Mesenchymal stem cell (in vitro differentiated cells and primary cell): Measurements from ENCODE around the gene USP24.
A peak's percentile ranks its signal among the peaks of the same experiment; 100 is the strongest.
"Not testable (repeated sequence)": the region's sequence is repeated elsewhere in the genome, so short reads cannot be mapped to it uniquely, and the experiment has no call there.

Experiments
- DNase-seq: peaks from one replicate; pipeline ENCODE4 v3.0.0-alpha.2; 2013
- H2AFZ ChIP-seq: one replicate; pipeline ENCODE4 v1.6.1; 2013; ENCODE audit warnings: low read depth, mild to moderate bottlenecking, control low read depth, inconsistent platforms, low read length, moderate library complexity
- H2AK5ac ChIP-seq: 2 replicates; pipeline ENCODE4 v1.6.1; 2013; ENCODE audit warnings: low read length, moderate library complexity, mild to moderate bottlenecking, inconsistent platforms; ENCODE audit not compliant: severe bottlenecking
- H2BK120ac ChIP-seq: one replicate; pipeline ENCODE4 v1.6.1; 2013; ENCODE audit warnings: low read depth, mild to moderate bottlenecking, inconsistent platforms, low read length, moderate library complexity
- H2BK12ac ChIP-seq, 2 experiments: one replicate each; pipeline ENCODE4 v1.6.1; 2013; ENCODE audit warnings: inconsistent platforms in 2 of 2, low read length in 2 of 2, mild to moderate bottlenecking in 2 of 2, moderate library complexity in 2 of 2, control low read depth in 1 of 2
- H2BK15ac ChIP-seq: one replicate; pipeline ENCODE4 v1.6.1; 2013; ENCODE audit warnings: mild to moderate bottlenecking, low read depth, inconsistent platforms; ENCODE audit not compliant: poor library complexity, severe bottlenecking
- H2BK5ac ChIP-seq: 2 replicates; pipeline ENCODE4 v1.6.1; 2013; ENCODE audit warnings: low read depth, mild to moderate bottlenecking, low read length, control low read depth, inconsistent platforms; ENCODE audit not compliant: poor library complexity, severe bottlenecking
- H3K14ac ChIP-seq, 2 experiments: one replicate each; pipeline ENCODE4 v1.6.1; 2013; ENCODE audit warnings: inconsistent platforms in 2 of 2, low read length in 2 of 2, control low read depth in 1 of 2, mild to moderate bottlenecking in 1 of 2, moderate library complexity in 1 of 2
- H3K18ac ChIP-seq, 2 experiments: one replicate each; pipeline ENCODE4 v1.6.1; 2013; ENCODE audit warnings: inconsistent platforms in 2 of 2, low read length in 2 of 2, control low read depth in 1 of 2, low read depth in 1 of 2, mild to moderate bottlenecking in 1 of 2
- H3K23ac ChIP-seq, 2 experiments: one replicate each; pipeline ENCODE4 v1.6.1; 2013; ENCODE audit warnings: inconsistent platforms in 2 of 2, low read length in 2 of 2, mild to moderate bottlenecking in 2 of 2, moderate library complexity in 2 of 2, control low read depth in 1 of 2
- H3K27ac ChIP-seq: 2 replicates; pipeline ENCODE4 v1.5.1; 2013; ENCODE audit warnings: mild to moderate bottlenecking, moderate library complexity, low read length, control low read depth, inconsistent platforms; ENCODE audit not compliant: poor library complexity, severe bottlenecking
- H3K27me3 ChIP-seq, 2 experiments: 2 replicates each; pipeline versions ENCODE4 v1.6.1 to v1.7.0; 2013; ENCODE audit warnings: low read length in 2 of 2, mild to moderate bottlenecking in 2 of 2, moderate library complexity in 2 of 2, control low read depth in 1 of 2, inconsistent platforms in 1 of 2; ENCODE audit not compliant: control insufficient read depth in 1 of 2, insufficient read depth in 1 of 2
- H3K36me3 ChIP-seq, 2 experiments: 2 replicates each; pipeline versions ENCODE4 v1.6.1 to v1.7.0; 2013; ENCODE audit warnings: low read length in 2 of 2, control low read depth in 1 of 2, inconsistent platforms in 1 of 2, low read depth in 1 of 2, mild to moderate bottlenecking in 1 of 2; ENCODE audit not compliant: insufficient read depth in 2 of 2, control insufficient read depth in 1 of 2
- H3K4ac ChIP-seq, 2 experiments: one replicate each; pipeline ENCODE4 v1.6.1; 2013; ENCODE audit warnings: inconsistent platforms in 2 of 2, low read length in 2 of 2, mild to moderate bottlenecking in 2 of 2, moderate library complexity in 2 of 2, control low read depth in 1 of 2, low read depth in 1 of 2
- H3K4me1 ChIP-seq: 2 replicates; pipeline ENCODE4 v1.6.1; 2013; ENCODE audit warnings: low read depth, low read length, control low read depth; ENCODE audit not compliant: control insufficient read depth, insufficient read depth
- H3K4me2 ChIP-seq: 2 replicates; pipeline ENCODE4 v1.6.1; 2013; ENCODE audit warnings: low read length, mild to moderate bottlenecking, inconsistent platforms; ENCODE audit not compliant: poor library complexity, severe bottlenecking
- H3K4me3 ChIP-seq, 2 experiments: 2 replicates each; pipeline versions ENCODE4 v1.5.1 to v1.7.0; 2013; ENCODE audit warnings: low read length in 2 of 2, mild to moderate bottlenecking in 2 of 2, control low read depth in 1 of 2, low read depth in 1 of 2; ENCODE audit not compliant: insufficient read depth in 1 of 2
- H3K79me1 ChIP-seq: replicated peaks from 2 replicates; pipeline ENCODE4 v1.6.1; 2013; ENCODE audit warnings: mild to moderate bottlenecking, control low read depth, low read length, inconsistent platforms; ENCODE audit not compliant: poor library complexity, severe bottlenecking
- H3K9ac ChIP-seq: 2 replicates; pipeline ENCODE4 v1.7.0; 2013; ENCODE audit warnings: mild to moderate bottlenecking, low read length, moderate library complexity
- H3K9me3 ChIP-seq: 2 replicates; pipeline ENCODE4 v1.7.0; 2013; ENCODE audit warnings: mild to moderate bottlenecking, low read length; ENCODE audit not compliant: control insufficient read depth
- H4K8ac ChIP-seq: one replicate; pipeline ENCODE4 v1.6.1; 2013; ENCODE audit warnings: inconsistent platforms, mild to moderate bottlenecking, low read length, moderate library complexity
- H4K91ac ChIP-seq: one replicate; pipeline ENCODE4 v1.6.1; 2013; ENCODE audit warnings: mild to moderate bottlenecking, low read length, inconsistent platforms
- WGBS: methylation state at CpG from one replicate; pipeline ENCODE4 v1.1.7; 2013; ENCODE audit warnings: mixed read lengths; 5-methylcytosine and 5-hydroxymethylcytosine counted together

USP24 gene

GRCh38 chr1:55229726-55230125 lies 14.6 kb upstream of the USP24 start:
- 96% methylated on average over 4 of the region's 4 CpGs for WGBS
- not testable (repeated sequence) for H3K36me3 ChIP-seq, H2BK15ac ChIP-seq, H3K9me3 ChIP-seq, H3K23ac ChIP-seq, H3K4me3 ChIP-seq, H3K18ac ChIP-seq, H4K8ac ChIP-seq, H3K79me1 ChIP-seq, H3K9ac ChIP-seq, H3K4me2 ChIP-seq, H3K27ac ChIP-seq, H2AFZ ChIP-seq, H3K4me1 ChIP-seq, H3K14ac ChIP-seq, H4K91ac ChIP-seq, H3K27me3 ChIP-seq, H2BK5ac ChIP-seq, H2AK5ac ChIP-seq, DNase-seq, H3K4ac ChIP-seq, H2BK12ac ChIP-seq, H2BK120ac ChIP-seq

- H3K4me2 ChIP-seq, result no peak overlapping the region
- no peaks in the 10 kb centered on the region for H3K27me3 ChIP-seq
- no peak overlapping the region for H3K9ac ChIP-seq
- H3K9me3 ChIP-seq, result peaks cover 4% of the 10 kb centered on the region
- no peak overlapping the region for H2BK5ac ChIP-seq
- no peak overlapping the region for H2AFZ ChIP-seq
- H3K79me1 ChIP-seq, result no peaks in the 10 kb centered on the region
- no peak overlapping the region for H4K91ac ChIP-seq
- no peak overlapping the region for H2BK12ac ChIP-seq
- no peaks in the 10 kb centered on the region for H3K4me1 ChIP-seq
- H3K4ac ChIP-seq, result no peak overlapping the region
- H2AK5ac ChIP-seq, result no peak overlapping the region
- no peak overlapping the region for H2BK15ac ChIP-seq
- H3K27ac ChIP-seq, result no peak overlapping the region
- no peak overlapping the region for H3K18ac ChIP-seq
- H3K23ac ChIP-seq, result no peak overlapping the region
- H2BK120ac ChIP-seq, result no peak overlapping the region
- DNase-seq, result no peak
- 20% methylated on average over 1 of the region's 1 CpG for WGBS
- H3K14ac ChIP-seq, result no peak overlapping the region
- no peak overlapping the region for H4K8ac ChIP-seq
- H3K36me3 ChIP-seq, result no peaks in the 10 kb centered on the region
- H3K4me3 ChIP-seq, result no peak overlapping the region
These were observed 10.1 kb upstream of the USP24 start for GRCh38 chr1:55225228-55225627.

- H3K36me3 ChIP-seq, result no peaks in the 10 kb centered on the region
- no peak overlapping the region for H3K4me3 ChIP-seq
- no peak overlapping the region for H2AK5ac ChIP-seq
- H3K14ac ChIP-seq, result no peak overlapping the region
- no peak overlapping the region for H3K4me2 ChIP-seq
- H2BK12ac ChIP-seq, result no peak overlapping the region
- DNase-seq, result no peak
- no peak overlapping the region for H2AFZ ChIP-seq
- H3K23ac ChIP-seq, result no peak overlapping the region
- no peak overlapping the region for H2BK15ac ChIP-seq
- H3K27ac ChIP-seq, result no peak overlapping the region
- no peak overlapping the region for H4K8ac ChIP-seq
- no peaks in the 10 kb centered on the region for H3K79me1 ChIP-seq
- no peak overlapping the region for H4K91ac ChIP-seq
- H3K27me3 ChIP-seq, result no peaks in the 10 kb centered on the region
- no peak overlapping the region for H3K18ac ChIP-seq
- H3K9me3 ChIP-seq, result peaks cover 4% of the 10 kb centered on the region
- WGBS, result 89% methylated on average over 1 of the region's 1 CpG
- H3K9ac ChIP-seq, result no peak overlapping the region
- H2BK120ac ChIP-seq, result no peak overlapping the region
- no peaks in the 10 kb centered on the region for H3K4me1 ChIP-seq
- H3K4ac ChIP-seq, result no peak overlapping the region
- H2BK5ac ChIP-seq, result no peak overlapping the region
These were observed 9.6 kb upstream of the USP24 start for GRCh38 chr1:55224729-55225128.

GRCh38 chr1:55222152-55222551 lies 7.0 kb upstream of the USP24 start:
- no peak overlapping the region for H2BK5ac ChIP-seq
- no peaks in the 10 kb centered on the region for H3K36me3 ChIP-seq

More at GRCh38 chr1:55222152-55222551, 7.0 kb upstream of the USP24 start:
- no peak overlapping the region for H3K9ac ChIP-seq
- H3K4ac ChIP-seq, result no peak overlapping the region
- no peak for DNase-seq
- peak overlapping the region; percentile 7 for H4K91ac ChIP-seq
- no peaks in the 10 kb centered on the region for H3K79me1 ChIP-seq
- H2AFZ ChIP-seq, result no peak overlapping the region
- H4K8ac ChIP-seq, result no peak overlapping the region
- H3K4me3 ChIP-seq, result no peak overlapping the region
- H2BK120ac ChIP-seq, result no peak overlapping the region
- H3K27ac ChIP-seq, result no peak overlapping the region
- H3K4me2 ChIP-seq, result no peak overlapping the region
- H3K14ac ChIP-seq, result no peak overlapping the region
- H3K4me1 ChIP-seq, result no peaks in the 10 kb centered on the region
- no peaks in the 10 kb centered on the region for H3K27me3 ChIP-seq
- no peak overlapping the region for H2AK5ac ChIP-seq
- H2BK12ac ChIP-seq, result no peak overlapping the region
- peaks cover under 1% of the 10 kb centered on the region for H3K9me3 ChIP-seq
- H2BK15ac ChIP-seq, result no peak overlapping the region
- H3K18ac ChIP-seq, result no peak overlapping the region
- WGBS, result 76% methylated on average over 6 of the region's 6 CpGs
- H3K23ac ChIP-seq, result no peak overlapping the region
